ENCODE measurements around the gene FABP1.

The FABP1 gene

DNA sequence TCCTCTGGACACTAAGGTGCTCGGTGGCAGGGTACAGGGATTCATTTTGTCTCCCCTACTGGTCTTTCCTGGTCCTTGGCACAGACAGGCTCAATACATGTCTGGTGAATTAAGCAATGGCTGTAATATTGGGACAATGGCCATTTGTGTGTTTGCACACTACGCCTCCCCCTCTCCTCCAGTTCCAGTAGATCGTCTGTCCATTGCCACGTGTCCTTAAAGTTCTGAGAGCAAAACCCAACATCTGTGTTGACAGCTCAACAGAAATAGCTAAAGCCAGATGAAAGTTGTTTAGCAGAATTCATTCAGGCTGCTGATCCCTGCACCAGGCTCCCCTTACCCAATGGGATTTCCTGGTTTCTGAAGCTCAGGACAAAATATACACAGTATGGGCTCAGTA lies 9.0 kb upstream of the FABP1 start:
- no peak for DNase-seq

DNA sequence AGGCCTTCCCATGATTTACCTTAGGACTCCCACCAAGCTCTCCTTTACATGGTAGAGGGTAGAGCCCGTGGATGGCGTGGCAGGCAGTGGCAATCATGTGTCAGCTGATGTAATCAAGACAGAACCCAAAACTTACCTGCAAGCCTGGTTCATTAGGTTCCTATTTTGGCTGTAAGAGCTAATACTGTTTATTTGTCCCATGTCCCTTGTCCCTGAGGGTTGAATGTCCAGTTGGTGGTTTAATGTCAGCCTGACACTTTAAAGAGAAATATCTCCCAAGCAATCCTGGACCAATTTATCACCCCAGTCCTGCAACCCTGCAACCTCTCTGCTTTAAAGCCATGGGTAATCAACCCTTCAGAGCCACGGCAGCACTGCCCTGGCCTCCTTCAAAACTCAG lies 6.0 kb upstream of the FABP1 start:
- no peak for DNase-seq

DNA sequence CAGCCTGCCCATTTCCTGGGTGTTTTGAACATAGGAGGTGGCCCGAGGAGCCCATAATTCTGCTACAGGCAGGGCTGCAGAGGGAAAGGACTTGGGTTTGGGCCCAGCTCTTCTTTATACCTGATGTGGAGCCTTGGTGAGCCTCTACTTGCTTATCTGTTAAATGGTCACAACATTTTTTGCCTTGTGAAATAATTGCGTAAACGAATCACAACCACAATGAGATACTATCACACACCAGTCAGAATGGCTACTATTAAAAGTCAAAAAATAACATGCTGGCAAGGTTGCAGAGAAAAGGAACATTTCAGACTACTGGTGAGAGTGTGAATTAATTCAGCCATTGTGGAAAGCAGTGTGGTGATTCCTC lies 4.1 kb upstream of the FABP1 start:
- no peak for DNase-seq

- no peak for DNase-seq
Observed at GRCh38 chr2:88131201-88131998, 3.5 kb upstream of the FABP1 start.

DNA sequence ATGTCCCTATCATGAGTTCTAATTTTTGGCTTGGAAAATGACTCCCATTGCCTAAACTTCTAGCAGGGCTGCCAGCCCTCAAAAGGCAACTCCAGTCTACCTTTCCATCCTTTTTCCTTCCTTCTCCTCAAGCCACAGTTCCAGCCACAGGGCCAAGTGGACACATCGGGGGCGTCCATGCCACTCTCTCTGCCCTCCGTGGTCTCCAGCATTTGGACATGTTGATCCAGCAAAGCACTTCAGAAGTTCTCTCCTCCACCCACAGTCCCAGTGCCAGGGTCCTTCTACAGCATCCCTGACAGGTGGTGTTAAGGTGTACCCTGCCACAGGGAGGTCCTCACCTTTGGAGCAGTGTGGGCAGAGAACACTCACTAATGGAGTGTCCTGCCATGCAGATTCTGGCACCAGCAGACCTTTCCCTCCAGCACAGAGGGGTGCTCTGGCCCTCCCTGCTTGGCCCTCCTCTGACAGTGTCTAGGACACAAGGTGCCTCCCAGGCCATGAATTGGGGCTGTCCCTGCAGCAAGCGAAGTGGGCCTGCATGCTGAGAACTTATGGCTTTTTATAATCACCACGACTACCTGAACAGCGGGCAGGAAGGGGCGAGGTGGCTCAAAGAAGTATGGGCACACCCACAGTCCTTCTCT lies 1.6 kb upstream of the FABP1 start:
- no peak for DNase-seq

GRCh38 chr2:88128654-88129312 lies 921 bp upstream of the FABP1 start:
- DNase-seq, result no peak

DNA sequence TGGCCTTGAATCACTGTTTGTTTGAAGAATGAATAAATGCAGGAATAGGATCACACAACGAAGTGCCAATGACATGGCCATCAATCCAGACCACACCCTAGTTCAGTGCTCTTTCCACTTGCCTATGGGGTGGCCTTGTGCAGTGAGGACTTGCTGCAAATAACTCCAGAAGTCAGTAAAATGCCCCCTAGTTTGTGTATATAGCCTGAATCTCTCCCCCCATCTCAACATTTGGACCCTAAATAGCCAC lies 299 bp downstream of the FABP1 start:
- DNase-seq, result no peak

- no peak for DNase-seq
Observed at GRCh38 chr2:88126772-88127637, 857 bp downstream of the FABP1 start.

DNA sequence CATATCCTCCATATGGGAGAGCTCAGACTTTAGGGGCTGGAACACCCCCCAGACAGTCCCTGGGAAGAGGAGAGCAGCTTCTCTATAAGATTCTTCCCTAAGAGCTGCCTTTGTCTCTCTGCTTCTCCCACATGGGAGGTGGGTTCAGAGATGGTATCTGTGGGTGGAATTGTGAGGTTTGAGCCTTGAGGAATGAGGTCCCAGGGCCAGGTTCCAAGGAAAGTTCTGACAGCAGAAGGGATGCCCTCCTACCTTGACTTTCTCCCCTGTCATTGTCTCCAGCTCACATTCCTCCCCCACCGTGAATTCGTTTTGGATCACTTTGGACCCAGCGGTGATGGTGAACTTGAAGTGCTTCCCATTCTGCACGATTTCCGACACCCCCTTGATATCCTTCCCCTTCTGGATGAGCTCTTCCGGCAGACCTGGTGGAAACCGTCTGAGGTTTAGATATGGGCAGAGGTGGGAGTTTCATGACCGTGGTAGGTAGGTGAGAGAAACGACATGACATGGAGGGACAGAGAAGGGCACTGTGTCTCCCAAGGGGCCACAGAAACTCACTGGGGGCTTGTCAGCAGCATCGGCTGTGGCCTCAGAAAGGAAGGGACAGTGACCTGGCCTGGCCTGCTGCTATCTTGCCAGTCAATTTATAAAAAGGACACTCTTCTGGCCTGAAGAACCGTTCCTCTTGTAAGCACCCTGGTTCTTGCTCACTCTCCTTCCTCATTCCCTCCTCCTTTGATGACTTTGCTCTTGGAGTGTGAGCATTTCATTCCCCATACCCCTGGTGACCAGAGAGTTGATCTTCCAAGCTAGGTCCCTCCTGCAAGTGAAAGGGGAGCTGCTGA lies 1.7 kb downstream of the FABP1 start:
- no peak for DNase-seq

DNA sequence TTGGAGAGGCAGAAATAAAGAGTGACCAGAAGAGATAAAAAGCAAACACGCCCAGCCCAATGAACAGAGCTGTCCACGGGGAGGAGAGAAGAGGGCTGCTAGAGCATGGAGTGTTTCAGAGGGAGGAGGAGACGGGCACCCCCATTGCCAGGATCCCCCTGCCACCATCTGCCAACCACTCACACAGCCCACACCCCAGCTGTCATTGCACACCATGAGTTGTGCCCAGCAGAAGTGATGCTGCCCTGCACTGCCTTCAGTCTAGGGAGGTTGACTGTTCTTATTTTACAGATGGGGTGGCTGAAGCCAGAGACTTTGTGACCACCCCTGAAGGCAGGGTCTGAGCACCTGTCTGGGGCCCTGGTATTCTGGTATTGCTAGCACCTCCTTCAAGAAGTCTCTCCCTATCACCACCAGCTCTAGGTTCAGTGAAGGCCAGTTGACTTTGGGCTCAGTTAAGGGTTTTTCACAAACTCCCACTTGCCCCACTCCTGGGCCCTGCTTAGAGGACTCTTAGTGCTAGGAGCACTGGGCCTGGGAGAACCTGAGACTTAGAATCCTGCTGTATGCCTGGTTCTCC lies 2.4 kb downstream of the FABP1 start:
- DNase-seq, result no peak

- no peak for DNase-seq
Observed at GRCh38 chr2:88123975-88124917, 3.6 kb downstream of the FABP1 start.

GRCh38 chr2:88123164-88123974 lies 4.5 kb downstream of the FABP1 start:
- DNase-seq, result no peak

GRCh38 chr2:88122141-88122884 lies 5.5 kb downstream of the FABP1 start:
- DNase-seq, result no peak

DNA sequence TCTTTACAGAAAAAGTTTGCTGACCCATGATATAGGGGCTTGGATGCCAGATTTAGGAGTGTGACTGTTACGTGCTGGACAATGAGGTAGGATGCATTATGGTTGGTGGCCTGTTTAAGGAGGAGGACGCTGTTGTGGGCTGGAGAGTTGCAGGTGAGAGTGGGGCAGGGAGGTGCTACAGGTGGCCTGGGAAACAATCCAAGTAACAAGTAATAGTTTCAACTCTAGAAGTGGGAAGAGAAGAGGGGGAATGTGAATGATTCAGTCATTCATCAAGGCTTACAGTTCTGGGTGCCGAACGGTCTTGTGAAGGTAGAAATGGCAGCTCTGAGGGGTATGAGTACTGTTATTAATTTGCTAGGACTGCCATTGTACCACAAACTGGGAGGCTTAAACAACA lies 6.2 kb downstream of the FABP1 start:
- no peak for DNase-seq

- DNase-seq, result no peak
Observed at GRCh38 chr2:88117973-88118372, 9.9 kb downstream of the FABP1 start.

GRCh38 chr2:88116669-88117432 lies 11.0 kb downstream of the FABP1 start:
- DNase-seq, result no peak

DNA sequence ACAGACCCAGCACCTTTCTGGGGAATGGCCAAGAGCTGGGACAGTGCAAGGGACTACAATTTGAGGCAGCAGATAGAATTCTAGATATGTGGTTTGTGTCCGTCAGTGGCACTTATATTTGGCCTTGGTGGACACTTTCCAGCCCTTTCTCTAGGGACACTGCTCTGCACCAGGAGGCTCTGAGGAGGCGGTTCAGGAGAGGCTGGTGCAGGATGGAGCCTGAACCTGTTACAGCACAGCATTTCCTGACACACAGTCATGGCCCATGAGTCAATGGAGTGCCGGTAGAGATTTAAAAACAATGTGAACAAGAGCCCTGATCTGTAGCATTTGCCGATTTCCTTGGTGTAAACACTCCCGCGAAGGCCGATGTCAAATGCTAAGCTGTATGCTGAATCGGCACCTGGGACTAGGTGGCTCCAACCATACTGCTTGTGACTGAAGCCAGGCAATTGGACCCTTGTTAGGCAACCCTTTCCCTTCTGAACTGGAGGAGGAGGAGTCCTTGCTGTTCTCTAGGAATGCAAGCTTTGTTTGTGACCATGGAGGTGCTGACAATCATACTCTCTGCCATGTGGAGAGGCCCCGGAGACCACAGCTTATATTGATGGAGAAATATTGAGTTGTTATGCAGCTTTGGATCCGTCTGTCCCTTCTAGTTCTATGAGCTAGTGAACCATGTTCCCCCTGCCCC lies 11.9 kb downstream of the FABP1 start:
- no peak for DNase-seq

DNA sequence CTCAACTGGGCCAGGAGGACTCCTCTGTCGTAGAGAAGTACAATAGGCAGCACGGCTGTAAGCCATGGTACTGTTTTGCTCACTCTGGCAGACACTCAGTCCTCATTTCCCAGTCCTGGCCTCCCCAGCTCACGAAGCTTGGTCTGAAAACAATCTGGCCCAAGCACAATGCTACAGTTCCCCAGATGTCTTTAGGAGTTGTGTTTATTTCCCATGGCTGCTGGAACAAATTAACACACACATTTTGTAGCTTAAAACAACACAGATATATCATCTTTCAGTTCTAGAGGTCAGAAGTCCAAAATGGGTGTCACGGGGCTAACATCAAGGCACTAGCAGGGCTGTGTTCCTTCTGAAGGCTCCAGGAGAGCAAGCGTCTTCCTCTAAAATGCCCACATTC lies 13.0 kb downstream of the FABP1 start:
- DNase-seq, result no peak
